GM18526 (cell line): ENCODE data around the gene ALCAM.

Experiments used
- POLR2A ChIP-seq: IDR thresholded peaks from 3 replicates; pipeline ENCODE4 v1.6.1; 2011; ENCODE audit not compliant: insufficient read length; ENCODE audit errors: extremely low read depth

Gene ALCAM

GRCh38 chr3:105619651-105620050, 252.9 kb downstream of the ALCAM start:
- no peak for TF ChIP-seq POLR2A

- no peak for TF ChIP-seq POLR2A
These were observed 253.5 kb downstream of the ALCAM start for GRCh38 chr3:105620236-105620635.

GRCh38 chr3:105622169-105622568, 255.5 kb downstream of the ALCAM start:
- TF ChIP-seq POLR2A = no peak
